Esophagus (tissue), 2 donors: ENCODE results near the gene ARFRP1. TPM values are rescaled to one million over a fixed set of nuclear protein-coding genes. Genes with fewer than 3 reads are reported as not detected.

Experiments
- H3K27ac ChIP-seq, 2 donors: one replicate each; pipeline ENCODE4 v1.5.1; 2013; ENCODE audit warnings: low read depth in 2 of 2, mild to moderate bottlenecking in 2 of 2, inconsistent platforms in 1 of 2, low read length in 1 of 2, moderate library complexity in 1 of 2
- H3K27me3 ChIP-seq, 2 donors: one replicate each; pipeline ENCODE4 v1.6.1; 2013; ENCODE audit warnings: low read length in 2 of 2, control low read depth in 1 of 2, mild to moderate bottlenecking in 1 of 2; ENCODE audit not compliant: insufficient read depth in 2 of 2, control insufficient read depth in 1 of 2
- H3K36me3 ChIP-seq, 2 donors: one replicate each; pipeline ENCODE4 v1.6.1; 2013; ENCODE audit warnings: low read length in 1 of 2; ENCODE audit not compliant: control insufficient read depth in 2 of 2, insufficient read depth in 2 of 2
- H3K4me1 ChIP-seq, 2 donors: one replicate each; pipeline ENCODE4 v1.6.1; 2013; ENCODE audit warnings: low read length in 1 of 2; ENCODE audit not compliant: control insufficient read depth in 2 of 2, insufficient read depth in 2 of 2
- H3K4me3 ChIP-seq, 2 donors: one replicate each; pipeline ENCODE4 v1.5.1; 2013; ENCODE audit warnings: low read length in 2 of 2, mild to moderate bottlenecking in 2 of 2, low read depth in 1 of 2, moderate library complexity in 1 of 2
- H3K9me3 ChIP-seq, 2 donors: one replicate each; pipeline ENCODE4 v1.6.1; 2013; ENCODE audit warnings: mild to moderate bottlenecking in 2 of 2, low read depth in 1 of 2, low read length in 1 of 2, moderate library complexity in 1 of 2; ENCODE audit not compliant: control insufficient read depth in 2 of 2, insufficient read depth in 1 of 2
- WGBS, 2 donors: extraction: QIAGEN DNeasy Blood & Tissue Kit; methylation state at CpG; one replicate each; pipeline ENCODE4 v1.1.7; 2013; 5-methylcytosine and 5-hydroxymethylcytosine counted together
- polyA plus RNA-seq, 2 donors: library from polyadenylated mRNA; stranded (reverse); fragments of 200-250 nt; gene quantifications; one replicate each; pipeline ENCODE4 v1.2.3, GENCODE V29; 2013
- donor health status: healthy with polysubstance abuse.
- donor health status: Bipolar disorder and iron deficiency.

The ARFRP1 gene
- polyA plus RNA-seq, 2 donors: 33.9 to 35.4 TPM

GRCh38 chr20:63749597-63750508, 42.1 kb upstream of the ARFRP1 start:
- Histone ChIP-seq H3K27ac (no peak overlapping the region), H3K36me3 (no peaks in the 10 kb centered on the region), H3K4me3 (no peak overlapping the region), H3K27me3 (no peaks in the 10 kb centered on the region), H3K4me1 (no peaks in the 10 kb centered on the region), H3K9me3 (no peaks in the 10 kb centered on the region)
- 89% methylated on average over 16 of the region's 16 CpGs for WGBS, 2 donors

GRCh38 chr20:63748934-63749270, 41.1 kb upstream of the ARFRP1 start:
- no peaks in the 10 kb centered on the region for H3K4me1 ChIP-seq
- no peaks in the 10 kb centered on the region for H3K27me3 ChIP-seq
- H3K4me3 ChIP-seq: no peak overlapping the region
- 93 to 94% methylated on average over 11 of the region's 11 CpGs for WGBS, 2 donors
- H3K9me3 ChIP-seq: no peaks in the 10 kb centered on the region
- H3K36me3 ChIP-seq: no peaks in the 10 kb centered on the region
- H3K27ac ChIP-seq: no peak overlapping the region

- Histone ChIP-seq H3K27ac (no peak overlapping the region), H3K36me3 (peaks cover 0 to 4% of the 10 kb centered on the region in 2 donors), H3K4me1 (no peaks in the 10 kb centered on the region), H3K27me3 (no peaks in the 10 kb centered on the region), H3K4me3 (no peak overlapping the region), H3K9me3 (no peaks in the 10 kb centered on the region)
- WGBS, 2 donors: 78 to 79% methylated on average over 19 to 20 of the region's 20 CpGs
Observed at GRCh38 chr20:63748070-63748933, 40.5 kb upstream of the ARFRP1 start.

- Histone ChIP-seq H3K9me3 (no peaks in the 10 kb centered on the region), H3K27ac (no peak overlapping the region), H3K4me3 (no peak overlapping the region), H3K36me3 (peaks cover 0 to 7% of the 10 kb centered on the region in 2 donors), H3K27me3 (no peaks in the 10 kb centered on the region), H3K4me1 (no peaks in the 10 kb centered on the region)
- WGBS, 2 donors: 65 to 74% methylated on average over 13 of the region's 13 CpGs
Observed at GRCh38 chr20:63747622-63748069, 39.9 kb upstream of the ARFRP1 start.

- no peaks in the 10 kb centered on the region for H3K4me1 ChIP-seq
- H3K9me3 ChIP-seq: no peaks in the 10 kb centered on the region
- no peak overlapping the region for H3K4me3 ChIP-seq
- peaks cover 0 to 11% of the 10 kb centered on the region in 2 donors for H3K36me3 ChIP-seq
- H3K27me3 ChIP-seq: no peaks in the 10 kb centered on the region
- no peak overlapping the region for H3K27ac ChIP-seq
- 91 to 93% methylated on average over 46 to 47 of the region's 47 CpGs for WGBS, 2 donors
Observed at GRCh38 chr20:63746751-63747315, 39.1 kb upstream of the ARFRP1 start.

- H3K36me3 ChIP-seq: peaks cover 0 to 11% of the 10 kb centered on the region in 2 donors
- H3K4me3 ChIP-seq: no peak overlapping the region
- H3K9me3 ChIP-seq: no peaks in the 10 kb centered on the region
- WGBS, 2 donors: 84 to 85% methylated on average over 19 to 26 of the region's 26 CpGs
- H3K27me3 ChIP-seq: no peaks in the 10 kb centered on the region
- no peaks in the 10 kb centered on the region for H3K4me1 ChIP-seq
- no peak overlapping the region for H3K27ac ChIP-seq
Observed at GRCh38 chr20:63745961-63746731, 38.4 kb upstream of the ARFRP1 start.

- Histone ChIP-seq H3K4me3 (no peak overlapping the region), H3K27ac (no peak overlapping the region), H3K27me3 (no peaks in the 10 kb centered on the region), H3K9me3 (no peaks in the 10 kb centered on the region), H3K36me3 (peaks cover 0 to 11% of the 10 kb centered on the region in 2 donors), H3K4me1 (no peaks in the 10 kb centered on the region)
- 54 to 78% methylated on average over 15 of the region's 15 CpGs for WGBS, 2 donors
Observed at GRCh38 chr20:63745424-63745805, 37.6 kb upstream of the ARFRP1 start.

- 68 to 70% methylated on average over 24 to 25 of the region's 25 CpGs for WGBS, 2 donors
- H3K4me3 ChIP-seq: no peak overlapping the region
Observed at GRCh38 chr20:63744574-63745423, 37.0 kb upstream of the ARFRP1 start.

More at GRCh38 chr20:63744574-63745423, 37.0 kb upstream of the ARFRP1 start:
- Histone ChIP-seq H3K9me3 (no peaks in the 10 kb centered on the region), H3K4me1 (no peaks in the 10 kb centered on the region), H3K27me3 (no peaks in the 10 kb centered on the region), H3K27ac (no peak overlapping the region), H3K36me3 (peaks cover 0 to 11% of the 10 kb centered on the region in 2 donors)
